NCI-H524 treated with DMSO at 0.1 percent for 48 hours (cell line): ENCODE results near the gene SMOC2.

Experiments used
- DNase-seq: peaks from one replicate; lab custom pipeline; 2025; lab: John Stamatoyannopoulos, UW

The SMOC2 gene

GRCh38 chr6:168711666-168712300 is 270.8 kb downstream of the SMOC2 start:
- DNase-seq, result no peak

GRCh38 chr6:168712993-168713392 is 272.0 kb downstream of the SMOC2 start:
- DNase-seq, result no peak

- DNase-seq, result no peak
Observed at GRCh38 chr6:168713839-168714238, 272.9 kb downstream of the SMOC2 start.

GRCh38 chr6:168714547-168715260 is 273.7 kb downstream of the SMOC2 start:
- no peak for DNase-seq

GRCh38 chr6:168715643-168716481 is 274.9 kb downstream of the SMOC2 start:
- no peak for DNase-seq

GRCh38 chr6:168716581-168716980 is 275.6 kb downstream of the SMOC2 start:
- DNase-seq, result no peak

- no peak for DNase-seq
Observed at GRCh38 chr6:168717491-168717890, 276.5 kb downstream of the SMOC2 start.
